ENCODE results near the gene PATL1.
"Not testable (repeated sequence)": the region's sequence is repeated elsewhere in the genome, so short reads cannot be mapped to it uniquely, and the experiment has no call there.

PATL1 gene

DNA sequence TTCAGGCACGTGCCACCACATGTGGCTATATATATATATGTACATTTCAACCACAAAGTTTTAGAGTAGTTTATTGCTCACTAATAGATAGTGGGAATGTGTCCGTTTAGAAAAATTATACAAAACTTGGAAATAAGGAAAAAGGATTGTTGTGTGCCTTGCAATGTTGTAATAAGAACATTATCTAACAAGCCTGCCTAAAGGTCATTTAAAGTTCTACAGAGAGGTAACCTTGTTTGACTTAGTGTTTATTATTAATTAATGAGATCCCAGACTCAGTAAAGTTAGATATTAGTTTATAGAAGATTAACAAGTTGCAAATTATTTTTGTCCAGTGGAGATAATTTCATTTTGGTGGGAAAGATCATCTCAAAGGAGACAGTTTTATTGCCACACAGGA, 5.5 kb upstream of the PATL1 start:
- no peak for DNase-seq

- no peak for DNase-seq
Measured at GRCh38 chr11:59673291-59673690, 4.5 kb upstream of the PATL1 start.

GRCh38 chr11:59671471-59671870, 2.6 kb upstream of the PATL1 start:
- DNase-seq: no peak

- peak; percentile 57 for DNase-seq
Measured at GRCh38 chr11:59669611-59670009, 773 bp upstream of the PATL1 start.

DNA sequence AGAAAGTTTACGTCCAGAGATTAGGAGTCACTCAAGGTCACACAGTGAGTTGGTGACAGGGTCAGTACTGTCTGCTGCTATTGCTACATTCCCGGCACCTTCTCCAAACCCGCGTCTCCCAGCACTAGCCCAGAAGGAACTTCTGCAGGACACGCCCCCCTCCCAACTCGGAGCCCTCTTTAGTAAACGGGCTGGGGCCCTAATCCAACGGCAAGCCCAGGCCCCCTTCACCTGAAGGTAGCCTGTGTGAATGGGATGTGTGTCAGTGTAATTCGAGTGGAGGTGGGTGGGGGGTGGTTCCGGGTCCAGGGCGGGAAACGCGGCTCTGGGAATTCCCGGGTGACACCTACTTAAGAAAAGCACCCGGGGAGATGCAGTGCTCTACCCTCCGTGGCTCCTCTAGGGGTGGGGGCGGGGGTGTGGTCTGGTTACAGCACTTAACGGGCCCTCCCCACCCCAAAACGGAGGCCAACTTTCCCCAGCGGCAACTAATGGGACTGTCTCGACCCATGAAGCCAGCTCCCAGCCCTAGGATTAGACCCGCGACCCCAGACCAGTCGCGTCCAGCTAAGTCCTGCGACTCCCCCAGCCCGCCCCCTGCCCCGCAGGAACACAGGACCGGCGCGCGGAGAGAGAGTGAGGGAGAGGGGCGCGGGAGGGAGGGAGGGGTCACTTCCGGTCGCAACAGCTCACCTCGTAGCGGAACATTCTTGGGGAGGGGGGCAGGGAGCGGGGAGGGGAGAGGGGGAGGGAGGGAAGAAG, 468 bp downstream of the PATL1 start:
- DNase-seq: peak; percentile 35

GRCh38 chr11:59667812-59668187, 1.0 kb downstream of the PATL1 start:
- no peak for DNase-seq

- peak; percentile 18 for DNase-seq
Measured at GRCh38 chr11:59666969-59667368, 1.9 kb downstream of the PATL1 start.

GRCh38 chr11:59660621-59661020, 8.2 kb downstream of the PATL1 start:
- DNase-seq: no peak

- no peak for DNase-seq
Measured at GRCh38 chr11:59659981-59660380, 8.9 kb downstream of the PATL1 start.

DNA sequence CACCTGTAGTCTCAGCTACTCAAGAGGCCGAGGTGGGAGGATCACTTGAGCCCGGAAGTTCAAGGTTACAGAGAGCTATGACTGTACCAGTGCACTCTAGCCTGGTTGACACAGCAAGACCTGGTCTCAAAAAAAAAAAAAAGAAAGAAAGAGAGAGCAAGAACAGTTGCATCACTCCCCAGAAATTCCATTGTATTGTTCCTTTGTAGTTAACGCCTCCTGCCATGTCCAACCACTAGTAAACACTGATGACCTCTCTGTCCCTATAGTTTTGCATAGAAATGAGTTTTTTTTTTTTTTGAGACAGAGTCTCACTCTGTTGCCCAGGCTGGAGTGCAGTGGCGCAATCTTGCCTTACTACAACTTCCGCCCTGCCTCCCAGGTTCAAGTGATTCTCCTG, 10.8 kb downstream of the PATL1 start:
- no peak for DNase-seq

DNA sequence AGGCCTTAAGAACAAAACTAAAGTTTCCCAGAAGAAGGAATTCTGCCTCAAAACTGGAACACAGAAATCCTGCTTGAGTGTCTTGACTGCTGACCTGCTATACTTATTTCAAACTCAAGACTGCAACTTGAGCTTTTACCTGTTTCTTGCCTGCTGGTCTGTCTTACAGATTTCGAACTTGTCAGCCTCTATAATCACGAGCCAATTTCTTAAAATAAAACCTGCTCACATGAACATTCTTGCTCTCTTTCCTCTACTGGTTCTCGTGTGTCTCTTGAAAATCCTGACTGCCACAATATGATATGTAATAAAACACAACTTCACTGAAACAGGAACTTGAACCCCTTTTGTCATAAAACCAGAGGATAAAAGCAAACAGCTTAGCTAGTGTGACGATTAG, 13.9 kb downstream of the PATL1 start:
- DNase-seq: no peak

GRCh38 chr11:59647245-59647980, 21.4 kb downstream of the PATL1 start:
- no peak for DNase-seq

GRCh38 chr11:59644528-59644927, 24.3 kb downstream of the PATL1 start:
- no peak for DNase-seq

DNA sequence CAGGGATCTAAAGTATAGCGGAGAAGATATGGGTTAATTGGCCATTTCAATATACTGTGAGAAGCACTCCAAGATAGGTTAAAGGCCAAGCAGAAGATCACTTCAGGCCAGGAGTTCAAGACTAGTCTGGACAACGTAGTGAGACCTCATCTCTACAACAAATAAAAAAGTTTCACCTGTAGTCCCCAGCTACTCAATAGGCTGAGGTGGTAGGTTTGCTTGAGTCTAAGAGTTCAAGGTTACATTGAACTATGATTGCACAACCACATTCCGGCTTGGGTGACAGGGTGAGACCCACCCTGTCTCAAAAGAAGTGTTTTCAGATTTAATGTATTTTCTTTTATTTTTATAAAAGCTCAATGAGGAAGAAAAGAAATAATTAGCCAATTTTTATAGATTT, 25.4 kb downstream of the PATL1 start:
- no peak for DNase-seq

DNA sequence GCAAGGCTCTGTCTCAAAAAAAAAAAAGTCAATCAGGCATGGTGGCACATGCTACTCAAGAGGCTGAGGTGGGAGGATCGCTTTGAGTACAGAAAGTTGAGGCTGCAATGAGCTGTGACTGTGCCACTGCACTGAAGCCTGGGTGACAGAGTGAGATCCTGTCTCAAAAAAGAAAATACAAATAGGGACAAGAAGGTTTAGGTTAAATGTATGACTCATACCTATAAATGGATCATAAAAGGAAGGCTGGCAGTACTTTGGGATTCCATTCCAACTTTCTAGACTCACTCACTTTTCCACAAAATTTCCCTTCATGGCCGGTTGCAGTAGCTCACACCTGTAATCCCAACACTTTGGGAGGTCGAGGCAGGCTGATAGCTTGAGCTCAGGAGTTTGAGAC, 27.7 kb downstream of the PATL1 start:
- DNase-seq: no peak

- no peak for DNase-seq
Measured at GRCh38 chr11:59630493-59630892, 38.3 kb downstream of the PATL1 start.

GRCh38 chr11:59629996-59630395, 38.8 kb downstream of the PATL1 start:
- no peak for DNase-seq

DNA sequence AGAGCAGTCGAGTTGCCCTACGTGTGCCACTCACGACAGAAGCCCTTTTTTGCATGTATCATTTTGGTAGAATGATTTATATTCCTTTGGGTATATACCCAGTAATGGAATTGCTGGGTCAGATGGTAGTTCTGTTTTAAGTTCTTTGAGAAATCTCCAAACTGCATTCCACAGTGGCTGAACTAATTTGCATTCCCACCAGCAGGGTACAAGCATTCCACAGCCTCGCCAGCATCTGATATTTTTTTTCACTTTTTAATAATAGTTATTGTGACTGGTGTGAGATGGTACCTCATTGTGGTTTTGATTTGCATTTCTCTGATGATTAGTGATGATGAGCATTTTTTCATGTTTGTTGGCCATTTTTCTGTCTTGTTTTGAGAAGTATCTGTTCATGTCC, 41.9 kb downstream of the PATL1 start:
- not testable (repeated sequence) for DNase-seq

DNA sequence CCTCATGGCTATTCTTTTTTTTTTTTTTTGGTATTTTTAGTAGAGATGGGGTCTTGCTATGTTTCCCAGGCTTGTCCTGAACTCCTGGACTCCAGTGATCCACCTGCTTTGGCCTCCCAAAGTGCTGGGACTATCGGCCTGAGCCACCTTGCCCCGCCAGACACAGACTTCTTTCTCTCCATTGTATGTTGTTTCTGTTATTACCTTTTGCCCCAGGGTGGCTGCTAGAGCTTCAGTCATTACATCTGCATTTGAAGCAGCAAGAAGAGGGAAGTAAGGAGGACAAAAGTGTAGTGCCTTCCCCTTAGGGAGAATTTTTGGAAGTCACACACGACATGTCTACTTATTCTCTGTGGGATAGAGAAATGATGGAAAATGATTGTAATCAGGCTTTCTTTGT, 43.1 kb downstream of the PATL1 start:
- no peak for DNase-seq

- no peak for DNase-seq
Measured at GRCh38 chr11:59617876-59618275, 51.0 kb downstream of the PATL1 start.

- DNase-seq: no peak
Measured at GRCh38 chr11:59616396-59616982, 52.3 kb downstream of the PATL1 start.

- DNase-seq: peak; percentile 100
Measured at GRCh38 chr11:59615637-59616395, 53.0 kb downstream of the PATL1 start, which contains the start of gene OSBP. Gene OSBP (minus strand): TSS chr11:59615774. CDS start chr11:59615664, 110 bp downstream.

GRCh38 chr11:59615120-59615636, 53.7 kb downstream of the PATL1 start:
- no peak for DNase-seq
